H1 (cell line): ENCODE measurements around the gene EHD4.

ENCODE experiments used
- CTCF ChIP-seq, 3 experiments: IDR thresholded peaks; 1 replicate in 2 of 3; 2 replicates in 1 of 3; pipeline versions ENCODE4 v1.5.1 to v1.6.1; 2011; ENCODE audit warnings: low read length in 3 of 3, mild to moderate bottlenecking in 3 of 3, inconsistent platforms in 2 of 3, low read depth in 1 of 3, moderate library complexity in 1 of 3; ENCODE audit not compliant: insufficient read depth in 1 of 3; ENCODE audit errors: control extremely low read depth in 1 of 3
- KDM1A ChIP-seq: fragments of 200-600, 300-600 bp; sonication (generic); IDR thresholded peaks from 2 replicates; pipeline ENCODE4 v1.7.1; 2016; ENCODE audit warnings: mild to moderate bottlenecking, low read length, borderline replicate concordance
- POLR2AphosphoS5 ChIP-seq: IDR thresholded peaks from 2 replicates; pipeline ENCODE4 v1.6.1; 2011; ENCODE audit warnings: low read depth, low read length
- YY1 ChIP-seq: IDR thresholded peaks from 2 replicates; pipeline ENCODE4 v1.6.1; 2011; ENCODE audit warnings: low read depth, mild to moderate bottlenecking, low read length

- TF ChIP-seq CTCF (IDR thresholded peaks at IDR 0.05; ENCODE audit: control extremely low read depth in 1 of 3, insufficient read depth in 1 of 3, low read depth in 1 of 3, low read length in 3 of 3) = no peak
- no peak for TF ChIP-seq POLR2AphosphoS5
- TF ChIP-seq KDM1A = no peak
- no peak for TF ChIP-seq YY1
Observed at GRCh38 chr15:42012241-42012640, 39.9 kb upstream of the EHD4 start.
